HCT116 (cell line): ENCODE measurements around the gene BBS4. TPM values are rescaled to one million over a fixed set of nuclear protein-coding genes. Genes with fewer than 3 reads are reported as not detected.

ENCODE experiments used
- ATAC-seq: fragments of 200-7000 bp; cut with Tn5 transposase; 2 replicates; pipeline ENCODE4 v1.9.1; 2020; ENCODE audit warnings: mild to moderate bottlenecking, moderate library complexity
- BruUV-seq: library from RNA; stranded (reverse); fragments of 400-500 nt; replicated peaks from 2 replicates; lab custom pipeline; 2021; lab: Mats Ljungman, UMichigan
- CTCF ChIA-PET: fragments of 300-600 bp; sonication (Branson Sonifier 250); formaldehyde crosslinking; loops from one replicate; lab custom pipeline; 2021; ENCODE audit warnings: antibody characterized with exemption; lab: Charles Lee
- POLR2A ChIA-PET: fragments of 300-600, 350-600 bp; sonication (Branson Sonifier 250); formaldehyde crosslinking; loops from one replicate; lab custom pipeline; 2021; ENCODE audit warnings: antibody characterized with exemption; lab: Charles Lee
- RAD21 ChIA-PET, 2 experiments: fragments of 300-600 bp; sonication (Branson Sonifier 250); formaldehyde crosslinking; loops; one replicate each; lab custom pipeline; 2023; ENCODE audit warnings: low total read pairs in 2 of 2; ENCODE audit not compliant: uncharacterized antibody in 2 of 2, unreplicated experiment in 2 of 2, low non-redundant PET in 1 of 2; lab: Charles Lee
- DNase-seq: peaks from one replicate; pipeline ENCODE4 v3.0.0-alpha.2; 2010; ENCODE audit warnings: low read depth, low spot score
- H2AFZ ChIP-seq: fragments of 200-600 bp; shearing (Covaris generic), sonication (generic); 2 replicates; pipeline ENCODE4 v1.6.1; 2017; ENCODE audit warnings: low read depth, mixed run types, mixed read lengths, antibody characterized with exemption, low read length; ENCODE audit not compliant: poor library complexity, severe bottlenecking
- H3K27ac ChIP-seq: 2 replicates; pipeline ENCODE4 v1.5.1; 2012; ENCODE audit warnings: low read depth, low read length
- H3K27me3 ChIP-seq: fragments of 200-600 bp; sonication (generic); 2 replicates; pipeline ENCODE4 v1.6.1; 2016; ENCODE audit warnings: mixed run types, low read length, mixed read lengths; ENCODE audit not compliant: insufficient read depth
- H3K36me3 ChIP-seq, 2 experiments: fragments of 200-500 bp in 1 of 2; fragments of 200-600 bp in 1 of 2; sonication (Bioruptor generic) in 1 of 2; sonication (generic) in 1 of 2; 2 replicates each; pipeline versions ENCODE4 v1.5.1 to v1.6.1; 2014 to 2016; ENCODE audit warnings: low read length in 2 of 2, inconsistent platforms in 1 of 2, mixed read lengths in 1 of 2, mixed run types in 1 of 2; ENCODE audit not compliant: insufficient read depth in 2 of 2, control insufficient read depth in 1 of 2
- H3K4me1 ChIP-seq, 2 experiments: fragments of 200-600 bp in 1 of 2; sonication (generic) in 1 of 2; 2 replicates each; pipeline versions ENCODE4 v1.5.1 to v1.6.1; 2012 to 2017; ENCODE audit warnings: low read length in 2 of 2, inconsistent platforms in 1 of 2, mild to moderate bottlenecking in 1 of 2, mixed read lengths in 1 of 2, mixed run types in 1 of 2, moderate library complexity in 1 of 2; ENCODE audit not compliant: insufficient read depth in 2 of 2, control insufficient read depth in 1 of 2
- H3K4me2 ChIP-seq: fragments of 200-600 bp; sonication (generic); 2 replicates; pipeline ENCODE4 v1.6.1; 2017; ENCODE audit warnings: mixed run types, low read length, mixed read lengths
- H3K4me3 ChIP-seq, 2 experiments: fragments of 200-600 bp in 1 of 2; sonication (generic) in 1 of 2; replicated peaks in 1 of 2; 2 replicates each; pipeline ENCODE4 v1.5.1; 2011 to 2016; ENCODE audit warnings: low read length in 2 of 2, control low read depth in 1 of 2, low read depth in 1 of 2, mild to moderate bottlenecking in 1 of 2, mixed read lengths in 1 of 2, mixed run types in 1 of 2
- H3K79me2 ChIP-seq: fragments of 200-600 bp; sonication (generic); 2 replicates; pipeline ENCODE4 v1.6.1; 2017; ENCODE audit warnings: mild to moderate bottlenecking, mixed run types, low read length, moderate library complexity, mixed read lengths; ENCODE audit not compliant: insufficient read depth
- H3K9ac ChIP-seq: fragments of 200-600 bp; sonication (generic); 2 replicates; pipeline ENCODE4 v1.6.1; 2016; ENCODE audit warnings: low read length, mixed read lengths
- H3K9me2 ChIP-seq: fragments of 200-600 bp; sonication (generic), shearing (Covaris generic); 2 replicates; pipeline ENCODE4 v1.6.1; 2017; ENCODE audit warnings: mixed run types, mild to moderate bottlenecking, moderate library complexity; ENCODE audit not compliant: insufficient read depth
- H3K9me3 ChIP-seq, 2 experiments: fragments of 200-500 bp in 1 of 2; fragments of 200-600 bp in 1 of 2; sonication (Bioruptor generic) in 1 of 2; sonication (generic) in 1 of 2; 2 replicates each; pipeline ENCODE4 v1.6.1; 2014 to 2017; ENCODE audit warnings: low read length in 2 of 2, mixed read lengths in 2 of 2, inconsistent platforms in 1 of 2, low read depth in 1 of 2, mild to moderate bottlenecking in 1 of 2, mixed run types in 1 of 2, moderate library complexity in 1 of 2; ENCODE audit not compliant: control insufficient read depth in 1 of 2, insufficient read depth in 1 of 2
- H4K20me1 ChIP-seq: fragments of 200-600 bp; sonication (generic), shearing (Covaris generic); 2 replicates; pipeline ENCODE4 v1.6.1; 2017; ENCODE audit warnings: mixed run types, mild to moderate bottlenecking, moderate library complexity; ENCODE audit not compliant: insufficient read depth
- CBX3 ChIP-seq: IDR thresholded peaks from 2 replicates; pipeline ENCODE4 v1.6.1; 2012; ENCODE audit warnings: low read depth
- POLR2AphosphoS5 ChIP-seq: IDR thresholded peaks from 2 replicates; pipeline ENCODE4 v1.6.1; 2011; ENCODE audit warnings: mild to moderate bottlenecking, low read depth, low read length, moderate library complexity
- YY1 ChIP-seq: IDR thresholded peaks from 2 replicates; pipeline ENCODE4 v1.6.1; 2011; ENCODE audit warnings: low read length, low read depth, moderate library complexity, mild to moderate bottlenecking; ENCODE audit not compliant: insufficient replicate concordance; ENCODE audit errors: extremely low read depth
- ZFX ChIP-seq: fragments of 450-650 bp; IDR thresholded peaks from 2 replicates; pipeline ENCODE4 v1.6.1; 2017
- ZNF274 ChIP-seq: fragments of 200-500 bp; sonication (Bioruptor generic); IDR thresholded peaks from 2 replicates; pipeline ENCODE4 v1.6.1; 2014; ENCODE audit warnings: mild to moderate bottlenecking, low read depth, low read length, inconsistent platforms
- intact Hi-C: fragments of 100-400 bp; cut with micrococcal nuclease; formaldehyde crosslinking; loops from 2 replicates; pipeline ENCODE4 v1.10.0; 2022
- total RNA-seq: library from RNA; stranded (reverse); gene quantifications from one replicate; pipeline ENCODE4 v1.2.1, GENCODE V29; 2021; ENCODE audit not compliant: unreplicated experiment
- TF ChIP-seq, protein P1 (sequence below), 3 experiments: fragments of 200-600 bp in 1 of 3; sonication (generic) in 1 of 3; IDR thresholded peaks in 2 of 3; conservative IDR thresholded peaks in 1 of 3; 2 replicates each; pipeline ENCODE4 v1.5.1; 2012 to 2017; ENCODE audit warnings: low read depth in 2 of 3, low read length in 2 of 3, antibody characterized with exemption in 1 of 3, borderline replicate concordance in 1 of 3, control low read depth in 1 of 3, mild to moderate bottlenecking in 1 of 3, mixed read lengths in 1 of 3, mixed run types in 1 of 3, moderate library complexity in 1 of 3; ENCODE audit not compliant: insufficient read depth in 1 of 3

BBS4 gene
- total RNA-seq, 1 experiment from 2014 or later = 10.0 TPM

DNA sequence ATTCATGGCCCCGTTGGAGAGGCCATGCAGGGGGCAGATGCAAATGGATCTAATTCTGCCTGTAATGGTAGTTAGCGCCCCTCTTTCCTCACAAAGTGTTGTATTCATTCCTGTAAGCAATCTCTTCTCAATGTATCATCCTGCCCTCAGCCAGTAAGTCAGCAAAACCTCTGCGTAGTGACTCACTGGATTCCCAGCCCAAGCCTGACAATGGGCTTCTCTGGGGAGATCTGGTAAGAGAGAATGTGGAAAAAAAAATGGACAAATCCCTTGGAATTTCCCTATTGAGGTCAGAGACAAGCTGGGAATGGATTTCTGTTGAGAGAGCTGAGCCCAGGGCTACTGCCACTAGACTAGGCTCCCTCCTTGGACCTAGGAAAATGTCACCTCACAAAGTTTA, 72.2 kb downstream of the BBS4 start (continued):
- TF ChIP-seq YY1 (no peak), POLR2AphosphoS5 (no peak), ZNF274 (no peak), CBX3 (no peak)
- TF ChIP-seq, protein P1, sequence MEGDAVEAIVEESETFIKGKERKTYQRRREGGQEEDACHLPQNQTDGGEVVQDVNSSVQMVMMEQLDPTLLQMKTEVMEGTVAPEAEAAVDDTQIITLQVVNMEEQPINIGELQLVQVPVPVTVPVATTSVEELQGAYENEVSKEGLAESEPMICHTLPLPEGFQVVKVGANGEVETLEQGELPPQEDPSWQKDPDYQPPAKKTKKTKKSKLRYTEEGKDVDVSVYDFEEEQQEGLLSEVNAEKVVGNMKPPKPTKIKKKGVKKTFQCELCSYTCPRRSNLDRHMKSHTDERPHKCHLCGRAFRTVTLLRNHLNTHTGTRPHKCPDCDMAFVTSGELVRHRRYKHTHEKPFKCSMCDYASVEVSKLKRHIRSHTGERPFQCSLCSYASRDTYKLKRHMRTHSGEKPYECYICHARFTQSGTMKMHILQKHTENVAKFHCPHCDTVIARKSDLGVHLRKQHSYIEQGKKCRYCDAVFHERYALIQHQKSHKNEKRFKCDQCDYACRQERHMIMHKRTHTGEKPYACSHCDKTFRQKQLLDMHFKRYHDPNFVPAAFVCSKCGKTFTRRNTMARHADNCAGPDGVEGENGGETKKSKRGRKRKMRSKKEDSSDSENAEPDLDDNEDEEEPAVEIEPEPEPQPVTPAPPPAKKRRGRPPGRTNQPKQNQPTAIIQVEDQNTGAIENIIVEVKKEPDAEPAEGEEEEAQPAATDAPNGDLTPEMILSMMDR (IDR thresholded peaks at IDR 0.05 in 2 of 3, conservative IDR thresholded peaks at IDR 0.05 in 1 of 3; ENCODE audit: borderline replicate concordance in 1 of 3, insufficient read depth in 1 of 3, low read depth in 2 of 3, low read length in 2 of 3) = no peak

DNA sequence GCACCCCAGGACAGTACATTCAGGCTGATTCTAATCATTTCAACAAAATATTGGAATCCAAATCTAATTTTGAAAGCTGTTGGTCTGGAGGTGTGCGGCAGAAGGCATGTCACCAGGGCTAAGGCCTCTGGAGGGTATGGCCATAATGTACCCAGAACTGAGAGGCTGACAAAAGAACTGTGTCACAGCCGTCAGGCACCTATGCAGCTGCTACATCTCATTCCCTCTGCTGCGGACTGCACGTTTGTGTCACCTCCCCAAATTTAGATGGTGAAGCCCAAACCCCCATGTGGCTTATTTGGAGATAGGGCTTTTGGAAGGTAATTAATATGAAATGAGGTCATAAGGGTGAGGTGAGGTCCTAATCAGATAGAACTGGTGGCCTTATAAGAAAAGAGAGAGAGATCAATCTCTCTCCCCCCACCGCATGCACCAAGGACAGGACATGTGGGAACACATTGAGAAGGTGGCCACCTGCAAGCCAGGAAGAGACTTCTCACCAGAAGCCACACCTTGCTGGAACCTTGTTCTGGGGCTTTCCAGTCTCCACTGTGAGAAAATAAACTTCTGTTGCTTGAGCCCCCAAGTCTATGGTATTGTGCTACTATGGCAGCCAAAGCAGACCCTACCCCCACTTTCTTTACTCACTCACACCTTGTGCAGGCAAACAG, 74.7 kb downstream of the BBS4 start:
- Histone ChIP-seq H2AFZ (no peak overlapping the region), H3K9ac (no peak overlapping the region), H3K9me3 (no peaks in the 10 kb centered on the region), H4K20me1 (no peaks in the 10 kb centered on the region), H3K27me3 (no peaks in the 10 kb centered on the region), H3K36me3 (peaks cover 15 to 35% of the 10 kb centered on the region in 2 experiments), H3K4me1 (no peaks in the 10 kb centered on the region), H3K27ac (no peak overlapping the region), H3K9me2 (no peaks in the 10 kb centered on the region), H3K4me2 (no peak overlapping the region), H3K4me3 (no peak overlapping the region), H3K79me2 (peaks cover 30% of the 10 kb centered on the region)
- CTCF ChIA-PET = no interaction called here
- BruUV-seq = no TSS peak
- ATAC-seq (no peak), DNase-seq (no peak)
- intact Hi-C loops = no loop called here
- RAD21 ChIA-PET = no interaction called here
- no peak for TF ChIP-seq ZFX
- POLR2A ChIA-PET = no interaction called here
